Central memory CD4-positive, alpha-beta T cell (primary cell): ENCODE results near the gene FH.
A peak's percentile ranks its signal among the peaks of the same experiment; 100 is the strongest.

ENCODE experiments used
- DNase-seq: peaks from one replicate; pipeline ENCODE4 v3.0.0; 2022
- total RNA-seq, 3 experiments: gene quantifications; one replicate each; lab custom pipeline; 2026; lab: John Stamatoyannopoulos, UW

The FH gene
- total RNA-seq = 25.7 to 91.0 (median 43.2) reads per million in 3 experiments

GRCh38 chr1:241519308-241520079, at the start of gene FH:
FH (minus strand) TSS chr1:241519755; CDS start chr1:241519722, 33 bp downstream.
- peak; percentile 93 for DNase-seq

DNA sequence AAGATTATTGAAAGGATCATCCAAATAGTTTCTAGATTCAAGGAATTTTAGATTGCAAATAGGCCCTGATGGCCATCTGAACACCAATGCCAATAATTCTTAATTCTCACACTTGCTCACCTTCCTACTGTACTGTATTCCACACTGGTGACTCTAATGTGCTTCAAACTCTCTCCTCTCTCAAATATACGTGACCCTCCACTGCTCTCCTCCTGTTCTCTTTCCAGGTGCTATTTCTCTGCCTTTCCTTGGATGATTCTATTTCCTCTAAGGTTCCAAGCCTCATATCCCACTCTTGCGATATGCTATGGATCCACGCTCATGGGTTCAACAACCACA, 41.3 kb upstream of the FH start:
- DNase-seq = no peak

DNA sequence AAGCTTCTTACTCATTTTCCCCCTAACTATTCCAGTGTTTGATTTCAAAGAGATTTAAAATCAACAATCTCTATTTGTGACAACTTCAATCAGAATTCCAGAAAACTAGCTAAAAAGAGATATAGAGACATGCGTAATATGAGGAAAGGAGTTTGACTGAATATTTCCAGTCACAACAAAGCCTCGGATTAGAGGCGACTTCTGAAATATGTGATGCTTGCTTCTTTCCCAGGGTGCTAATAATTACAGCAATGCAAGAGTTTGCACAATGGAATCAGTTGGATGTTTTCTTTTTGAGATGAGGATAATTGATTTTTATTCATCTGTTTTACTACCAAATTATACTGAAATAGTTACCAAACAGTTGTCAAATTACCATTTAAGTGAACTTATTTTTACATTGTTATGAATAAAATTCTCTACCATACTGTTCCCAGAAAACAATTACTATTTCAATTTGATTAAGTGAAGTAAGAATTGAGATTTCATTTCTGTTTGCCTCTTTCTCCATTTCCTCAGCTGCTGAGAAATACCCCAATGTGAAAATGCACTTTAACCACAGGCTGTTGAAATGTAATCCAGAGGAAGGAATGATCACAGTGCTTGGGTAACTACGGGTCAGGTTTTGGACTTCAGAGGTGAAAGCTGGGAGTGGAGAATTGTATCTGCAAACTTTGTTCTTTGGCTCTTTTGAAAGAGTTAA, 40.7 kb upstream of the FH start:
- DNase-seq = no peak

- no peak for DNase-seq
These were observed 38.1 kb upstream of the FH start for GRCh38 chr1:241557551-241558193.

- DNase-seq = no peak
These were observed 37.5 kb upstream of the FH start for GRCh38 chr1:241557031-241557430.

DNA sequence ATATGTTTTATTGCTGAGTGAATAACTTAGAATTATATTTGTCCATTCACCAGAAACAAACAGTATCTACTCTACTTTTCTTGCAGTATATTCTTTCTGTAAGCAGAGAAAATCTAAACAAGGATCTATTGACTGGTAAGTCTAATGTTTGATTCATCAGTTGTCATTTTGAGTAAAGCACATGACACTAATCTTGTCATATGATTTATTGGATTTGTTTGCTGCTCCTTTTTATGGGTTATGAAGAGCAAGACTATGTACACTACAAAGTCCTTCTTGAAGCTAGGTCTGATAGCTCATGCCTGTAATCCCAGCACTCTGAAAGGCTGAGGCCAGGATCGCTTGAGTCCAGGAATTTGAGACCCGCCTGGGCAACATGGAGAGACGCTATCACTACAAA, 36.0 kb upstream of the FH start:
- DNase-seq = no peak

GRCh38 chr1:241553886-241554592, 34.5 kb upstream of the FH start:
- no peak for DNase-seq

DNA sequence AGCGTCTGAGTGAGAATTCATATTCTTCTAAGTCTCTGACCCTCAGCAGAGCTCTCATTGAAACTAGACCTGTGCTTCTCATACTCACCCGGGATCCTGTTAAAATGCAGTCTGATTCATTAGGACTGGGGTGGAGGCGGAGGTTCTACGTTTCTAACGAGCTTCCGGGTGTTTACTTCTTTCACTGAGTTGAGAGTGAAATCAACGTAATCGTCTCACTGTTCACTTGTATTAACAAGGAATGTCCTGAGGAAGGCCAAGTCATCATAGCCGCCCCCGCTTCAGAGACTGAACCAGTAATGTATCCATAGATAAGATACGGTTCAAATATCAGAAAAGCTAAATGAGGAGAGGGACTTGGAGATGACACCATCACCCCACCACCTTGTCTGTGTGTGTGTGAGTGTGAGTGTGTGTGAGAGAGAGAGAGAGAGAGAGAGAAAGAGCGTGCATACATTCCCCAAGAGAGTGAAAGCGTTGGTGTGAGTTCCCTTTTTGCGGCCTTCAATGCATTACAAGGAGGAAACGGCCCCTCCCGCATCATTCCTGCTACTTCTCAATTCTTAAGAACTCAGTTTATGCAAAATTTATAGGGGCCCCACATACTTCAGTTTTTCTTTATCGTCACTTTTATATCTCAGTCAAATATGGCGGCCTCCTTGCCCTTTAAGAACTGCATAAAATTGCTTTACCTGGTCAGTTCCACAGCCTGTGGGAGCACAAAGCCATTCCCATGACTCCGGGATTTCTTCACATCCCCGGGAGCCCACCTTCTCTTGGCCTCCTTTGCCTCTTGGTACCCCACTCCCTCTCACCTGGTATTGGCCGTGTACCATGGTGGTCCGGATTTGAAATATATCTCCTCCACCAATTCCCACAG, 32.4 kb upstream of the FH start:
- peak; percentile 45 for DNase-seq

GRCh38 chr1:241550318-241550717, 30.8 kb upstream of the FH start:
- DNase-seq = no peak

- DNase-seq = no peak
These were observed 28.5 kb upstream of the FH start for GRCh38 chr1:241548008-241548407.

GRCh38 chr1:241542199-241542907, 22.8 kb upstream of the FH start:
- DNase-seq = no peak

- no peak for DNase-seq
These were observed 17.4 kb upstream of the FH start for GRCh38 chr1:241536969-241537368.

GRCh38 chr1:241536304-241536703, 16.7 kb upstream of the FH start:
- no peak for DNase-seq

DNA sequence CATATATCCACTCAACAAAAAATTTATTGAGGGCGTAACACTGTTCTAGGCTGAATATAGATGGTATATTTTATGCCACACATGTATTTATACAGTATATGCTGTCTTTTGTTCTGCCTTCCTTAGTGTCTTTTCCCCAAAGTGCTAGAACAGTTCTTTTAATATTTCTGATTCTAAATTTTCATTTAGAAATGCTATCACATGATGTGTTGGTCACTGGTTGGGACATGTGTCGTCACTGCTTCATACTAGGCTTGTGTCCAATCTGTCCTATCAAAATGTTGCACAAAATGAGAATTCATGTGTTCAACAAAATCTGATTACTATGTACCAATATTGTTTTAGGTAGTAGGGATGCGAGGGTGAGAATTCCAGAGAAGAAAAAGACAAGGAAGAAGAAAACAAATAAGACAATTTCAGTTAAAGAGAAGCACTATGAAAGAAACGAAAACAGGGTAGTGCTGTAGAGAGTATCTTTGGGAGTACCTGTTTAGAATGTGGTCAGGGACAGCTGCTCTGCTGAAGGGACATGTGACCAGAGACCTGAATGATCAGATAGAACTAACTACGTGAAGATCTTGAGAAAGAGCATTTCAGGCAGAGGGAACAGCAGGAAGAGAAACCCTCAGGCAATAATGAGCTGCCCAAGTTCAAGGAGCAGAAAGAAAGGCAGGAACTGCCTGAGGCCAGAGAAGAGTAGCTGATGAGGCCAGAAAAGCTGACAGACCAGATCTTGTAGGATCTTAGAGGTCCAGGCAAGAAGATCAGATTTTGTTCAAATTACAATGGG, 14.0 kb upstream of the FH start:
- DNase-seq = no peak

DNA sequence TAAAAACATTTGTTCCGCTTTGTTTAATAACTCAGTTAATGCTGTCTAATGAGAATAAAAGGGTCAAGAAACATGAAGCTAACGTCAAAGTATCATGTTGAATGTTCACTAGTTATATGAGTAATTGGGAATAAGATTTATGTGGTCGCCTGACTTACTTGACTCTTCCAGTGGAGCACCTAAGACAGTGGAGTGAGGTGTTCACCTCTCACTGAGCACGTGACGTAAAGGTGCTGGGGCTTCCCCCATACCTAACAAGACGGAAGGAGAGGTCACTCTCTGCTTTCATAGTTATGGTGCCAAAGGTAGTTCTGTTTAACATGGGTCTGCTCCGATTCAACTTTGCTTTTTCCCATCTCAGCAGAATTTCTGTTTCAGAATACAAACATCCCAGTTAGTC, 13.3 kb upstream of the FH start:
- no peak for DNase-seq

DNA sequence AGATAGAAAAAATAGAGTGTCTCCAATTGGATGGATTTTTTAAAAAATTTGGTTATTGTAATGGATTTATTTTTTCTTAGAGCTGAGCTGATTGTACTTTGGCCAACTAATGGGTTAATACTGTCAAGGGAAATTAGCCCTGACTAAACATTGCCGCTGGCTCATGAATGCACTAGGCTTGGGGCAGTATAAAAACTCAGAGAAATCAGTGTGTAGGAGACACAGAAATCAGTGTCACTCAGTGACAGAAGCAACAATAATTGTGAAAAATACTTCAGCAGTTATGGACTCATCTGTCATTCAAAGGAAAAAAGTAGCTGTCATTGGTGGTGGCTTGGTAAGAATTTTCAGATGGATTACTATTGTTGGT, 12.6 kb upstream of the FH start, which contains the start of gene KMO:
Gene KMO, plus strand, starts transcription at position 217 of the 370 bp plus-strand sequence. Its CDS starts 67 bp downstream, at position 284.
- no peak for DNase-seq

DNA sequence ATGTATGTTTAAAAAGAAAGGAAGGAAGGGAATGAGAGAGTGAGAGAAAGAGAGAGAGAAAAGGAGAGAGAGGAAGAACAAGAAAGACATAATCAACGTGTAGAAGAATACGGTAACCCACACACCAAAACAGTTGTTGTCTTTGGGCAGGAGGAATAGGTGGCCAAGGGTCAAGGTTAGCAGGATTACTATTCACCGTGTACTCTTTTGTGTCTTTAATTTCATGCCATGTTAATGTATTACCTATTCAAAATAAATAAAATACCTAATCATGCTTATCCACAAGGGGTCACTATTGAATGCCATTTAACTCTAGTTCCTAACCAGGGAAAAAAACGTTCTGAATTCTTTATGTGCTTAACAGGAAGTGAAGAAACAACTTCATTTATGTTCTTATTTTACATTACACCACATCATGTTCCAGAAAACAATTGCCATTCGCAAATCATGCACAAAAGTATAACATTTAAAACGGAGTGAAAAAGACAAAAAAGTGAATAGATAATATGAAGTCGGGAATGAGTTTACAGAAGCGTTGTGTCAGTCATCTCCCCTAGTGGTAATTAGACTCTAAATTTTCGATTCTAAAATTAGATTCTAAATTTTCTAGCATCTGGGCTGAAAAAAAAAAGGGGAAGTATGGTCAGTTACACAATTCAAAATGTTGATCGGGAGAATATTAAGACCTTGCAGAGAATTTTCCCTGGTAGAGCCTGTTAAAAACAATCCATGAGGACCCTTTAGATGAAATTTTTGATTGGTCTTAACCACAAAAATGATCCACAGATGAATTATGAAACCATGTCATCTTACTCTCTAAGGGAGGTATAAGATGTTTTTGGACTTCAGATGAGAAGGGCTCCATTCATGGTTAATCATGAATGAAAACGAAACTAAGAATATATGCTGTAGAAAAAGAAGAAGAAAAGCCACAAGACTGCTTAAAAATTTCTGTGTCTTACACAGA, 11.9 kb upstream of the FH start:
- peak; percentile 59 for DNase-seq

GRCh38 chr1:241527146-241527545, 7.6 kb upstream of the FH start:
- no peak for DNase-seq

GRCh38 chr1:241525026-241525425, 5.5 kb upstream of the FH start:
- no peak for DNase-seq
